Sigmoid colon (tissue), 4 donors: ENCODE data around the gene CCL25.

Experiments
- CTCF ChIP-seq, 4 experiments: fragments of 450-650 bp in 3 of 4; fragments of 200-600 bp in 1 of 4; IDR thresholded peaks; one replicate each; pipeline ENCODE4 v1.5.1; 2016 to 2019; ENCODE audit warnings: antibody characterized with exemption in 4 of 4, mild to moderate bottlenecking in 3 of 4, moderate library complexity in 2 of 4
- EP300 ChIP-seq, 4 donors: sonication (generic); formaldehyde crosslinking; IDR thresholded peaks; one replicate each; pipeline ENCODE4 v1.6.1; 2017; ENCODE audit warnings: antibody characterized with exemption in 4 of 4
- POLR2A ChIP-seq, 2 donors: fragments of 450-650 bp; IDR thresholded peaks; one replicate each; pipeline ENCODE4 v1.6.1; 2016; ENCODE audit warnings: antibody characterized with exemption in 2 of 2, mild to moderate bottlenecking in 2 of 2, moderate library complexity in 2 of 2
- POLR2AphosphoS5 ChIP-seq, 4 donors: sonication (generic); formaldehyde crosslinking; IDR thresholded peaks; one replicate each; pipeline ENCODE4 v1.6.1; 2017; ENCODE audit warnings: antibody characterized with exemption in 4 of 4

DNA sequence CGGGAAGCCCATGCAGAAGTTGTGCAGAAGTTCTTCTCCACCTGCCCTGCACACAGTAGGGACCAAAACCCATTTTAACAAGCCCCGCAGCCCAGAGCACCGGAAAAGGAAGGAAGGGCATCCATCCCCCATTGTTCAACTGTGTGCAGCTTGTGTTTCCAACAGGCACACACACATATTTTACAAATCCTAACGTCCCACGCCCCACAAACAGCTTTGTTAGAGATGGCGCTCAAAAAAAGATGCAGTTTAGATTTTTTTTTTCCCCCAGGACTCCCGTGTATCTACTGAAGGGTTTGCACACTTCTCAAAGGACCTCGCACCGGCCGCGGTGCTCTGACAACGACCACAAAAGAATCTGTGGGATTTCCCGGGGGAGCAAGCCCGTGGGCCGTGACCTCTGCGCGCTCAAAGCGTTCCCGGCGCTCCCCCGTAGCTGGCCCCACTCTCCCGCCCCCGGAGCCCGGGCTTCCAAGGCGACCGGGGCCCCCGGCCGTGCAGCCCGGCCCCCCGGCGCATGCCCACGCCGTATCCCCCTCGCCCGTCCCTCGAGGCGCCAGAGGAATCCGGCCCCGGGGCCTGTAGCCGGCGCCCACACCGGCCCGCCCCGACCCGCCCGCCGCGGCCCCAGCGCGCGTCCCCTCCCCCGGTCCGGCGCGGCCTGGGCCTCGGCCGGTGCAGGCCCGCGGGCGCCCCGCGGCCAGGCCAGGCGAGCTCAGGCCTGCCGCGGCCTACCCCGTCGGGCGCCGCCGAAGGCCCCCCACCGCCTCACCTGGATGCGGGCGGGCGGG, 47.6 kb upstream of the CCL25 start:
- TF ChIP-seq CTCF (IDR thresholded peaks at IDR 0.05) (no peak), POLR2AphosphoS5 (IDR thresholded peaks at IDR 0.05) (no peak), POLR2A (IDR thresholded peaks at IDR 0.05) (no peak), EP300 (IDR thresholded peaks at IDR 0.05) (no peak)
